HepG2 (cell line): ENCODE data around the gene PHKB. TPM values are rescaled to one million over a fixed set of nuclear protein-coding genes. Genes with fewer than 3 reads are reported as not detected.
A peak's percentile ranks its signal among the peaks of the same experiment; 100 is the strongest.

Source experiments
- AGO1 ChIP-seq: fragments of 200-400 bp; formaldehyde crosslinking; IDR thresholded peaks from 2 replicates; pipeline ENCODE4 v1.6.1; 2017; ENCODE audit warnings: mild to moderate bottlenecking, low read depth, low read length, moderate library complexity; ENCODE audit not compliant: poor library complexity, severe bottlenecking
- CCAR2 ChIP-seq: fragments of 200-400 bp; formaldehyde crosslinking; optimal IDR thresholded peaks from 2 replicates; pipeline ENCODE3; 2018; ENCODE audit warnings: low read depth, mild to moderate bottlenecking, low read length, moderate library complexity
- KDM6A ChIP-seq: IDR thresholded peaks from 2 replicates; pipeline ENCODE4 v1.6.1; 2016; ENCODE audit warnings: low read depth
- MAFF ChIP-seq: IDR thresholded peaks from 2 replicates; pipeline ENCODE4 v1.6.1; 2011; ENCODE audit warnings: low read depth, low read length, improper control_type of control experiment
- MTA1 ChIP-seq: sonication (generic); formaldehyde crosslinking; IDR thresholded peaks from 2 replicates; pipeline ENCODE4 v1.4.0; 2020; ENCODE audit warnings: missing genetic modification reagents, mild to moderate bottlenecking, borderline replicate concordance
- NBN ChIP-seq: fragments of 450-650 bp; conservative IDR thresholded peaks from 2 replicates; pipeline ENCODE4 v1.6.1; 2017
- NR3C1 ChIP-seq: sonication (generic); formaldehyde crosslinking; IDR thresholded peaks from 2 replicates; pipeline ENCODE4 v1.4.0; 2020; ENCODE audit warnings: missing genetic modification reagents
- PAX8 ChIP-seq: sonication (generic); formaldehyde crosslinking; IDR thresholded peaks from 2 replicates; pipeline ENCODE4 v1.8.0; 2022; ENCODE audit warnings: mild to moderate bottlenecking, missing genetic modification reagents, borderline replicate concordance
- RFX5 ChIP-seq: IDR thresholded peaks from 2 replicates; pipeline ENCODE4 v1.6.1; 2011; ENCODE audit warnings: low read depth, low read length, improper control_type of control experiment
- TAF1 ChIP-seq: sonication (generic); formaldehyde crosslinking; IDR thresholded peaks from 2 replicates; pipeline ENCODE4 v1.4.0; 2020; ENCODE audit warnings: missing genetic modification reagents
- TFE3 ChIP-seq: IDR thresholded peaks from 2 replicates; pipeline ENCODE4 v1.6.1; 2016
- ZNF225 ChIP-seq: sonication (generic); formaldehyde crosslinking; IDR thresholded peaks from 2 replicates; pipeline ENCODE4 v1.4.0; 2020; ENCODE audit warnings: mild to moderate bottlenecking, missing genetic modification reagents
- ZNF317 ChIP-seq: sonication (generic); formaldehyde crosslinking; IDR thresholded peaks from 2 replicates; pipeline ENCODE4 v1.5.0; 2020; ENCODE audit warnings: mild to moderate bottlenecking, missing genetic modification reagents
- ZNF335 ChIP-seq: sonication (generic); formaldehyde crosslinking; IDR thresholded peaks from 2 replicates; pipeline ENCODE4 v1.4.0; 2020; ENCODE audit warnings: missing genetic modification reagents
- ZNF550 ChIP-seq: sonication (generic); formaldehyde crosslinking; IDR thresholded peaks from 2 replicates; pipeline ENCODE4 v1.4.0; 2020; ENCODE audit warnings: mild to moderate bottlenecking, missing genetic modification reagents, borderline replicate concordance
- ZNF710 ChIP-seq: sonication (generic); formaldehyde crosslinking; IDR thresholded peaks from 2 replicates; pipeline ENCODE4 v1.5.0; 2020; ENCODE audit warnings: mild to moderate bottlenecking, missing genetic modification reagents, borderline replicate concordance
- ZSCAN21 ChIP-seq: sonication (generic); formaldehyde crosslinking; IDR thresholded peaks from 2 replicates; pipeline ENCODE4 v1.8.0; 2022; ENCODE audit warnings: mild to moderate bottlenecking, missing genetic modification reagents, moderate library complexity, borderline replicate concordance
- polyA plus RNA-seq, 8 experiments: library from polyadenylated mRNA; depleted of rRNA in 3 of 8; stranded (reverse) in 7 of 8; unstranded in 1 of 8; fragments of >200 nt; fragmentation: Illumina TruSeq in 4 of 8; extraction: Trizol in 4 of 8; gene quantifications; 2 replicates each; pipeline versions ENCODE4 v1.2.1 to v1.2.3, GENCODE V29; 2011 to 2016; ENCODE audit warnings: low read depth in 4 of 8, missing spikeins in 1 of 8, mixed read lengths in 1 of 8; ENCODE audit not compliant: insufficient read depth in 1 of 8
- total RNA-seq, 5 experiments: library from RNA; depleted of rRNA; stranded (reverse); fragments of >200 nt; fragmentation: Illumina TruSeq; extraction: Trizol; gene quantifications; 2 replicates each; pipeline ENCODE4 v1.2.3, GENCODE V29; 2016; ENCODE audit warnings: low read depth in 1 of 5
- TF ChIP-seq, protein P1 (sequence below): sonication (generic); formaldehyde crosslinking; IDR thresholded peaks from 2 replicates; pipeline ENCODE4 v1.8.0; 2022; ENCODE audit warnings: missing genetic modification reagents, low read depth, mild to moderate bottlenecking, borderline replicate concordance
- TF ChIP-seq, protein P2 (sequence below): sonication (generic); formaldehyde crosslinking; IDR thresholded peaks from 2 replicates; pipeline ENCODE4 v1.4.0; 2020; ENCODE audit warnings: missing genetic modification reagents, borderline replicate concordance
- TF ChIP-seq, protein P3 (sequence below): IDR thresholded peaks from 2 replicates; pipeline ENCODE4 v1.6.1; 2012; ENCODE audit warnings: low read depth, low read length, improper control_type of control experiment

The PHKB gene
- total and polyA plus RNA-seq, 2 of the 13 experiments (the other 11 are each of a cell fraction or from before 2014, with no cell fraction given), result 66.0 to 80.8 TPM

- TF ChIP-seq, protein P1, sequence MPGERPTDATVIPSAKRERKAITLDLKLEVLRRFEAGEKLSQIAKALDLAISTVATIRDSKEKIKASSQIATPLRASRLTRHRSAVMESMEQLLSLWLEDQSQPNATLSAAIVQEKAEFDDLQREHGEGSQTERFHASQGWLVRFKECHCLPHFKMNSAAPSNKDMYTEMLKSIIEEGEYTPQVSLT (CRISPR knock-in tag), result no peak
- TF ChIP-seq ZNF225 (CRISPR knock-in tag), result no peak
- TF ChIP-seq, protein P2, sequence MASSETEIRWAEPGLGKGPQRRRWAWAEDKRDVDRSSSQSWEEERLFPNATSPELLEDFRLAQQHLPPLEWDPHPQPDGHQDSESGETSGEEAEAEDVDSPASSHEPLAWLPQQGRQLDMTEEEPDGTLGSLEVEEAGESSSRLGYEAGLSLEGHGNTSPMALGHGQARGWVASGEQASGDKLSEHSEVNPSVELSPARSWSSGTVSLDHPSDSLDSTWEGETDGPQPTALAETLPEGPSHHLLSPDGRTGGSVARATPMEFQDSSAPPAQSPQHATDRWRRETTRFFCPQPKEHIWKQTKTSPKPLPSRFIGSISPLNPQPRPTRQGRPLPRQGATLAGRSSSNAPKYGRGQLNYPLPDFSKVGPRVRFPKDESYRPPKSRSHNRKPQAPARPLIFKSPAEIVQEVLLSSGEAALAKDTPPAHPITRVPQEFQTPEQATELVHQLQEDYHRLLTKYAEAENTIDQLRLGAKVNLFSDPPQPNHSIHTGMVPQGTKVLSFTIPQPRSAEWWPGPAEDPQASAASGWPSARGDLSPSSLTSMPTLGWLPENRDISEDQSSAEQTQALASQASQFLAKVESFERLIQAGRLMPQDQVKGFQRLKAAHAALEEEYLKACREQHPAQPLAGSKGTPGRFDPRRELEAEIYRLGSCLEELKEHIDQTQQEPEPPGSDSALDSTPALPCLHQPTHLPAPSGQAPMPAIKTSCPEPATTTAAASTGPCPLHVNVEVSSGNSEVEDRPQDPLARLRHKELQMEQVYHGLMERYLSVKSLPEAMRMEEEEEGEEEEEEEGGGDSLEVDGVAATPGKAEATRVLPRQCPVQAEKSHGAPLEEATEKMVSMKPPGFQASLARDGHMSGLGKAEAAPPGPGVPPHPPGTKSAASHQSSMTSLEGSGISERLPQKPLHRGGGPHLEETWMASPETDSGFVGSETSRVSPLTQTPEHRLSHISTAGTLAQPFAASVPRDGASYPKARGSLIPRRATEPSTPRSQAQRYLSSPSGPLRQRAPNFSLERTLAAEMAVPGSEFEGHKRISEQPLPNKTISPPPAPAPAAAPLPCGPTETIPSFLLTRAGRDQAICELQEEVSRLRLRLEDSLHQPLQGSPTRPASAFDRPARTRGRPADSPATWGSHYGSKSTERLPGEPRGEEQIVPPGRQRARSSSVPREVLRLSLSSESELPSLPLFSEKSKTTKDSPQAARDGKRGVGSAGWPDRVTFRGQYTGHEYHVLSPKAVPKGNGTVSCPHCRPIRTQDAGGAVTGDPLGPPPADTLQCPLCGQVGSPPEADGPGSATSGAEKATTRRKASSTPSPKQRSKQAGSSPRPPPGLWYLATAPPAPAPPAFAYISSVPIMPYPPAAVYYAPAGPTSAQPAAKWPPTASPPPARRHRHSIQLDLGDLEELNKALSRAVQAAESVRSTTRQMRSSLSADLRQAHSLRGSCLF, result no peak
- TF ChIP-seq ZNF710 (CRISPR knock-in tag), result peak; percentile 45; the same call in 1 of the 2 replicates
- TF ChIP-seq TFE3 (CRISPR knock-in tag), result 0 out of 2 replicates have a peak, but pooled peaks have one; percentile 47
- TF ChIP-seq PAX8, result no peak
- TF ChIP-seq MTA1, result no peak; the same call in 1 of the 2 replicates
- TF ChIP-seq, protein P3, sequence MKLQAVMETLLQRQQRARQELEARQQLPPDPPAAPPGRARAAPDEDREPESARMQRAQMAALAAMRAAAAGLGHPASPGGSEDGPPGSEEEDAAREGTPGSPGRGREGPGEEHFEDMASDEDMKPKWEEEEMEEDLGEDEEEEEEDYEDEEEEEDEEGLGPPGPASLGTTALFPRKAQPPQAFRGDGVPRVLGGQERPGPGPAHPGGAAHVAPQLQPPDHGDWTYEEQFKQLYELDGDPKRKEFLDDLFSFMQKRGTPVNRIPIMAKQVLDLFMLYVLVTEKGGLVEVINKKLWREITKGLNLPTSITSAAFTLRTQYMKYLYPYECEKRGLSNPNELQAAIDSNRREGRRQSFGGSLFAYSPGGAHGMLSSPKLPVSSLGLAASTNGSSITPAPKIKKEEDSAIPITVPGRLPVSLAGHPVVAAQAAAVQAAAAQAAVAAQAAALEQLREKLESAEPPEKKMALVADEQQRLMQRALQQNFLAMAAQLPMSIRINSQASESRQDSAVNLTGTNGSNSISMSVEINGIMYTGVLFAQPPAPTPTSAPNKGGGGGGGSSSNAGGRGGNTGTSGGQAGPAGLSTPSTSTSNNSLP, result peak; percentile 79
- peak; percentile 92 for TF ChIP-seq KDM6A
- TF ChIP-seq CCAR2, result no peak
- TF ChIP-seq AGO1, result no peak
- TF ChIP-seq RFX5, result no peak
- peak; percentile 93 for TF ChIP-seq MAFF
- TF ChIP-seq NR3C1, result no peak
- TF ChIP-seq ZNF550 (CRISPR knock-in tag), result no peak
- peak; percentile 70; the same call in 1 of the 2 replicates for TF ChIP-seq ZNF317
- no peak for TF ChIP-seq ZSCAN21
- no peak for TF ChIP-seq NBN
- no peak for TF ChIP-seq TAF1 (CRISPR knock-in tag)
- no peak for TF ChIP-seq ZNF335
Measured at GRCh38 chr16:47499700-47500264, 38.7 kb downstream of the PHKB start (continued).
